ENCODE results near the gene PI16.

PI16 gene, protein sequence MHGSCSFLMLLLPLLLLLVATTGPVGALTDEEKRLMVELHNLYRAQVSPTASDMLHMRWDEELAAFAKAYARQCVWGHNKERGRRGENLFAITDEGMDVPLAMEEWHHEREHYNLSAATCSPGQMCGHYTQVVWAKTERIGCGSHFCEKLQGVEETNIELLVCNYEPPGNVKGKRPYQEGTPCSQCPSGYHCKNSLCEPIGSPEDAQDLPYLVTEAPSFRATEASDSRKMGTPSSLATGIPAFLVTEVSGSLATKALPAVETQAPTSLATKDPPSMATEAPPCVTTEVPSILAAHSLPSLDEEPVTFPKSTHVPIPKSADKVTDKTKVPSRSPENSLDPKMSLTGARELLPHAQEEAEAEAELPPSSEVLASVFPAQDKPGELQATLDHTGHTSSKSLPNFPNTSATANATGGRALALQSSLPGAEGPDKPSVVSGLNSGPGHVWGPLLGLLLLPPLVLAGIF

DNA sequence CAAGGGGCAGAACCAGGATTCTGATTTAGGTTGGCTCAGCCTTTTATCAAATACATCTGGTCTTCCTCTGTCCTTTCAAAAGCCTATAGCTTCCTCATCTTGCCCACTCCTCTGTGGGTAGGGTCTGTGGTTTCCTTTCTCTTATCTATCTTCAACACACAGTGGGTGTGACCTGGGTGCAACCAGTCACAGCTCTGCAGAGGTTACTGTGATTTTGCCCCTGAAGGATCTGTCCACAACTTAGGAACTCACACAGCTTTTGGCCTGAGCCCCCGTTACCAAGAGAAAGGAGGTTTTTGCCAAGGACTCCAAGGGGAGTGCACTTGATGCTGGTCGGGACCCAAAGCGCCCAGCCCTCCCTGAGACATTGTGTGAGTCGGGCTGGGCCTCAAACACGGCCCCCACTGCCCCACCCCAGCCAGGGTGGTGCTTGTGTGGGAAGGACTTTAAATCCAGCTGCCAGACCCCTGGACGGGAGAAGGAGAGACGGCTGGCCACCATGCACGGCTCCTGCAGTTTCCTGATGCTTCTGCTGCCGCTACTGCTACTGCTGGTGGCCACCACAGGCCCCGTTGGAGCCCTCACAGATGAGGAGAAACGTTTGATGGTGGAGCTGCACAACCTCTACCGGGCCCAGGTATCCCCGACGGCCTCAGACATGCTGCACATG lies at the start of gene PI16:
Gene PI16, plus strand, starts transcription at position 477 of the 670 bp plus-strand sequence. Its CDS starts 23 bp downstream, at position 500.
- no peak for DNase-seq (ENCODE audit: low read depth)

DNA sequence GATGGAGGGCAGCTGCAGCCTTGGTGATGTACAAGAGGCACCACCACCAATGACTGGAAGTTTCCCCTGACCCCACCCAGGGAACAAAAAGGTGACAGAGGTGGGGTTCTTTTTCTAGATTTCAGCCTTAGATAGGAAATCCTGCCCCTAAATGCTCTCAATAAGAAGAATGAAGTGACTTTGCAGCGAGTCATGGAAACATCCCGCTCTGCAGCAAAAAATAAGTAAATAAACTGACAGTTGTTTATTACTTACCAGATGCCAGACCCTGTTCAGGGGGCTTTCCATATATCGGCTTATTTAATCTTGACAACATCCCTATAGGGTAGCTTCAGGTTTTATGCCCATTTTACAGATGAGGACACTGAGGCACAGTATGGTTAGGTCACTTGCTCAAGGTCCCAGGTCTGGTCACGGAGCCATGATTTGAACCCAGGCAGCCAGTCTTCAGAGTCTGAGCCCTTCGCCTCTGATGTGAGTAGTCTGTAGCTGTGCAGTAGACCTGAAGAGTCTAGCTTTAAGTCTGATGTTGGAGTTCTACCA lies 49.6 kb upstream of the PI16 start:
- no peak for DNase-seq (ENCODE audit: low read depth)

DNA sequence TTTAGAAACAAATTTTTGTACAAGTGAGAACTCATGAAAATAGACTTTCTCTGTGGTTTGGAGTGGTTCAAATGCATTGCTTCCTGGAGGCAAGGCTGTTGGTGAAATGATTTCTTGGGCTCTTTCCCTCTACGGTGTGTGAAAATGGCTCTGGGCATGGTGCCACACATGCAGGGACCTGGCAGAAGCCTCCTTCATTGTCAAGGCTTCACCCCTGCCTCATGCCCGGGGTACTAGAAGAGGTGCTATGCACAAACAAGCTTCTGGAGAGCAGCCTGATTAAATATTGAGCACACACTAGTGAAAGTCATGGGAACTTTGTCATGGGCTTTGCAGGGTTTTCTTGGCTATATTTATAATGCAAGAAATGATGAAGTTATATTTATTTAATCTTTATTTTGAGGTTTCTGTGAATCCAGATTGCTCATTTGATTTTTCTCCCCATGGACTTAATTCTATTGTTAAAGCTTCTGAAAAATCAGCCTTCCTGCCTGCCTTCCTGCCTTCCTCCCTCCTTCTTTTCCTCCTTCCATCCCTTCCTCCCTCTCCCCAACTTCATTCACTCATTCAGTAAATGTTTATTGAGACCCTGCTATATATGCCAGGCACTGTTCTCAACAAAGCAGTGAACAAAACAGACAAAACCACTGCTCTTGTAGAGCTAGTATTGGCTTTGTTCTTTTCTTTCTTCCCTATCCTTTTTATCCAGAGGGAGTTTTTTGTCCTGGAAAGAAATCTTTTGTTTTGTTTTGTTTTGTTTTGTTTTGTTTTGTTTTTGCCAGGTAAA lies 47.8 kb upstream of the PI16 start:
- no peak for DNase-seq (ENCODE audit: low read depth)

DNA sequence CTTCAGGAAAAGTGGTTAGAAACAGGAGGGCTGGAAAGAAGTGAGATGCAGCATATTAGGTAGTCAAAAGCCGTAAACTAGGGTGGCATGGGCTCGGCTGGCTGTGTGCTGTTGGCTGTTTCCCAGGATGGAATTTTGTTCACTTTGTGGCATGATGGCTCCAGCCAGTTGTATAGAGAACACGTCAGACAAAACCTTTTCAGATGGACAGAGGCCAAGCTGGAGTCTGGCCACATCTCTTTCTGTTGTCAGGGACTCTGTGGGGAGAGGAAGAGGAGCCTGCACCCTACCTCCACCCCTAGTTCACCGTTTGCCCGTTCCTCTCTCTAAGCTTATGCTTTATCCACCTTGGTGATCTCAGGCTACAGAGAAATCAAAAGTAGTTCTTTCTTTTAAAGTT lies 46.8 kb upstream of the PI16 start:
- DNase-seq (ENCODE audit: low read depth): no peak

DNA sequence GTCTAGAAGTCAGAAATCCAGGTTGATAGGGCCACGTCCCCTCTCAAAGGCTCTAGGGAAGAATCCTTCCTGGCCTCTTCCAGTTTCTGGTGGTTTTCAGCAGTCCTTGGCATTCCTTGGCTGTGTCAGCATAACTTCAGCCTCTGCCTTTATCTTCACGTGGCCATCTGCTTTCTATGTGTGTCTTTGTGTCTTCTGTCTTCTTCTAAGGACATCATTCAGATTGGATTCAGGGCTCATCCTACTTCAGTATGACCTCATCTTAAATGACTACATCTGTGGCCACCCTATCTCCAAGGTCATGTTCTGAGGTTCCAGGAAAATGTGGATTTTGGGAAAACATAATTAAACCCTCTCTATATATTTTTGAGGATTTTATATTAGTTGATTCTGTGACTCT lies 45.8 kb upstream of the PI16 start:
- no peak for DNase-seq (ENCODE audit: low read depth)

DNA sequence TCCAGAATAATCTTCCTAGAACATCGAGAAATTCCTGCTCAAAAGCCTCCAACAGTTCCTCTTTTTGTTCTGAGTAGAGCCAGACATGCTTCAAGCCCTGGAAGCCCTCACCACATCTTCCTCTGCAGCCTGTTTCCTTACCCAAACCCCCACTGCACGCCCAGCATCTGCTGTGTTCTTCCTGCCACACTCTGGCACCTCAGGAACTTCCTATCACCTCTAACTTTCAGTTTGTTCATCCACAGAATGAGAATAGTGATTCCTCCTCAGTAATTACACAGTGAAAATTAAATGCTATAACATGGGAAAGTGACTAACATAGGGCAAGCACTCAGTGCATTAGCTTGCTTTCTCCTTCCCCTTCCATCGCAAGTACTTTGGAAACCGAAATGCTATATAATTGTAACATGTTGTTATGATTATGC lies 42.5 kb upstream of the PI16 start:
- DNase-seq (ENCODE audit: low read depth): no peak

DNA sequence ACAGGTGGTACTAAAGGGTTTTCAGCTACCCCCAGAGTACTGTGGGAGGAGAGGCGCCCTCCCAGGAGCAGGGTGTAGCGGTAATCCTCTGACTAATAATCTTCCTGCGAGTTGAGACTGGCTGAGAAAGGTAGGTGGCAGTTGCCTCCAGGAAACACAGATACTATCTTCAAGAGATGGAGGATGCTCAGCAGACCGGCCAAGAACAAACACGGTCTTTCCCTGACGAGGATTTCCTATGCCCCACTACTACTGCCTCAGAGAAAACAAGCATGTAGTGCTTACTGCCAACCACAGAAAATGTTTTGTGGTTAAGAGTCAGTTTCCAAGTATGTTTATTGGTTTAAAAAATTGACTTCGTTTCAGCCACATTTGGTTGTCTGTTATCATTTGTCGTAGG lies 42.0 kb upstream of the PI16 start:
- peak; percentile 57 for DNase-seq (ENCODE audit: low read depth)

DNA sequence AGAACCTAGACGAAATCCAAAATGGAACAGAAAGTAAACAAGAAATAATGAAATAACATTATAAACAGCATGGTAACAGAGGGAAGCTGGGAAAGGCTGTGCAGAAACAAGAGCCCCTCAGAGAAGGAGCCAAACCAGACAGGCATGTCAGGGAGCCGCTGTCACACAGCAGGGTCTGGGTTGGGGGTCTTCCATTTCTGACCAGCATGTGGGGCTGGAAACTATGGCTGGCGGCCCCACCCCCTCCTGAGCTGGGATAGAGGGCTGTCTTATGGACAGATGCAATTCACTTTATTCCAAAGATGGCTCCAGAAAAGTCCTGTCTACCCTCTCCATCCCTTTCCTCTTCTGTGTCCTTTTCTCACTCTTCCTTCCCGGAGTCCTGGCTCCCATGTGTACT lies 41.5 kb upstream of the PI16 start:
- DNase-seq (ENCODE audit: low read depth): no peak

DNA sequence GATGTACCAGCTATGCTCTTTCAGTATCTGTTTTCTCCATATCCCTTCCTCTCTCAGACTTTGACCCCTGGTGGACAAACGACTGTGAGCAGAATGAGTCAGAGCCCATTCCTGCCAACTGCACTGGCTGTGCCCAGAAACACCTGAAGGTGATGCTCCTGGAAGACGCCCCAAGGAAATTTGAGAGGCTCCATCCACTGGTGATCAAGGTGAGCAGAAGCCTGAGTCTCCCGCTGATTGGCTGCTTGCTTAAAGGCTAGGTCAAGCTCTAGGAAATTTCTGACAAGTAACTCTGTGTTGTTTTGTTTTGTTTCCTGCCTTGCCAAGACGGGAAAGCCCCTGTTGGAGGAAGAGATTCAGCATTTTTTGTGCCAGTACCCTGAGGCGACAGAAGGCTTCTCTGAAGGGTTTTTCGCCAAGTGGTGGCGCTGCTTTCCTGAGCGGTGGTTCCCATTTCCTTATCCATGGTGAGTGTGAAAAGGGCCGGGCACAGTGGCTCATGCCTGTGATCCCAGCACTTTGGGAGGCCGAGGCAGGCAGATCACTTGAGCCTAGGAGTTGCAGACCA lies 40.2 kb upstream of the PI16 start:
- DNase-seq (ENCODE audit: low read depth): no peak

DNA sequence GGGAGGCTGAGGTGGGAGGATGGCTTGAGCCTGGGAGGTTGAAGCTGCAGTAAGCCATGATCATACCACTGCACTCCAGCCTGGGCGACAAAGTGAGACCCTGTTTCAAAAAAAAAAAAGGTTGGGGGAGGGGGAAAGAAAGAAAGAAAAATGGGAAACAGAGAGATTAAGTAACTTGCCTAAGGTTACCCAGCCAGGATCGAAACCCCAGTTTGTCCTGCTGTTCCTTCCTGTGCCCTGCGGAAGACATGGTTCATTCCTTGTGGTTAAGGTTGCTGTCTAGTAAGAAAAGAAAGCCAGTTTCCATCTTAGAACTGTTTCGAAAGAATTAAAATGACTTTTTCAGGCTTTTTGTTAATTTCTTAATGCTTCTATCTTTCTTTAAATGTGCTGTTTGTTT lies 38.9 kb upstream of the PI16 start:
- DNase-seq (ENCODE audit: low read depth): no peak

DNA sequence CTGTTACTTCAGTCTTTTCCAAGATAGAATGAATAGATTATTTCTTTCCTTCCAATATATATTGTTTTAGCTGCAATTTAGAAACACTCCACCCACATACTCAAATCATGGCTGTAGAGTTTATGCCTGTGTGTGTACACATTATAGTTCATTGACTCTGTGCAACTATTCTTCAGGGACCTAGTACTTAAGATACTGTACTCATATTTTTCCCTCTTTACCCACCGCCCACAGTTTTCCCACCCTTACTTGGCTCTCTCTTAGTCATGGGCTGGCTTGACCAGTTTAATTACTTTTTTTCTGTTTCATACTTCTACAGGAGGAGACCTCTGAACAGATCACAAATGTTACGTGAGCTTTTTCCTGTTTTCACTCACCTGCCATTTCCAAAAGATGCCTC lies 38.4 kb upstream of the PI16 start:
- no peak for DNase-seq (ENCODE audit: low read depth)

DNA sequence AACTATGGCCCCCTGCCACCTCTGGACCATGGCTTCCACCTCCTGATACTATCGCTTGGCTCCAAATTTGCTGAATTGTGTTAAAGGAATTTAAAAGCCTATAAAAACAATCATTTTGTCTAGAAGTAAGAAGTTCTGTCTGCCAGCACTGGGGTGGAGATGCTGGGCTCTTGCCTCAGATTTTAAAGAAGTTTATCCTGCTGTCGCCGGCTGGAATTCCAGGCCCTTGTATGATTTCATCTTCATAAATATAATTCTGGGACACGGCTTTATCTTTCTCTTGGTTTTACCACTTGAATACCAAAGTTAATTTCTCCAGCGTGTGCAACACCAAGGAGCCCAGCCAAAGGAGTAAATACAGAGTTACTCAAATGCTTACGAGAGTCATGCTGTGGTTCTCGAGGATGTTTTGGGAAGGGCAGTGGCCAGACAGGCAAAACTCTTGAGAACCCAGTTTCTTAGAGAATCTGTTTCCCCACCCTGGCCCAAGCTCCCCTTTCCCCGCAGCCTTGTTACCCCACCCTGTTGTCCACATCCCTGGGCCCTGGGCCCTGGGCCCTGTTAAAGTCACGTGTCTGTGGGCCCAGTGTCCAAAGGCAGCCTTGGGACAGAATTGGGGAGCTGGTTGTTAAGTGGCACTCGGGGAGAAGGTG lies 36.9 kb upstream of the PI16 start:
- peak; percentile 86 for DNase-seq (ENCODE audit: low read depth)

DNA sequence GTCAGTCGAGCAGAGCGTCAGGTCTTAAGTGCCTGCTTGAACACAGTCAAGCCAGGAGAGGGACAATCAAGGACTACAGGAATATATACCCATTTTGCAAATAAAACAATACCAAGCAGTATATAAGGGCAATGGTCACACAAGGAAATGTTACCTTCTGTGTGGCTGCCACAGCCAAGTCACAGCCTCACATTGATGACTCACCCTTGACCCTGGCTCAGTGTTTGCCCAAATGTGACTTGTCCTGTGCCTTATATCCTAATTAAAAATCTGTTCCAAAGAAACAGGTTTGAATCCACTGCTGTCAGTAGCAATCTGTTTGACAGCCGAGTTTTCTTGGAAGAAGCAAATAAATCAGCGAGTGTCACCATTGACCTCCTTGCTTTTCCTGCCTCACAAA lies 34.5 kb upstream of the PI16 start:
- no peak for DNase-seq (ENCODE audit: low read depth)

DNA sequence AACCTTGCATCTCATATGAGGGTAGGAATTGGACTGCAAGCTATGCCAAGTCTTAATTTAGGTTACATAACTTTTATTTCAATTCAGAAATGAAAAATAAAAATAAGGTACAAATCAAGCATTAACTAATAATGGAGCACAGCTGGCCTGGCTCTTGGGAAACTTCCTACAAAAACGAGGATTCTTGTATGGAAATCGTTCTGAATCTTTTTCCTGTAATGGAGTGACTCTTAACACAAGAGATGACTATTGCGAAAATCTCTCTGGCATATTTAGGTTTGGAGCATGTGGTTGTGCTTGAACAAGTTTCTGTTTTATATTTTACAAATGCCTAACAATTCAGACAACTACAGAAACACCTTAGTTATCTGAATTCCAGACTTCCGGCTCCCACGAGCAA lies 34.0 kb upstream of the PI16 start:
- DNase-seq (ENCODE audit: low read depth): peak; percentile 43

DNA sequence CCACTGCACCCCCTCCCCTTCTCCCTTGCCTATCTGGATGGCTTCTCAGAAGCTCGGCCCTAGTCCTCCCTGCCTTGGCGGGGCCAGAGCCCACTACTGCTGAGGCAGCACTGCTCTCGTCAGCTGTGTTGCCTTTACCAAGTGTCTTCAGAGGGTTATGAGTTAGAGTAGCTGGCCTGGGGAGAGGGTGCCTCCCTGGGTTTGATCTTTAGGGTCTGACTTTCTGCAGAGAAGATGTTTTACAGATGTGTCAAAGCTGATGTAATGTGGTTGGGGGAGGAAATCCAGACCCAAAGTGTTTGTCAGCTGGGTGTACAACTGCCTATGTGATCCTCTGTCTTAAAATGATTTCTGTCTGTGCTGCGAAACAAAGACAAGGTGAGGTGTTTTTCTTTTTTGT lies 30.4 kb upstream of the PI16 start:
- no peak for DNase-seq (ENCODE audit: low read depth)

DNA sequence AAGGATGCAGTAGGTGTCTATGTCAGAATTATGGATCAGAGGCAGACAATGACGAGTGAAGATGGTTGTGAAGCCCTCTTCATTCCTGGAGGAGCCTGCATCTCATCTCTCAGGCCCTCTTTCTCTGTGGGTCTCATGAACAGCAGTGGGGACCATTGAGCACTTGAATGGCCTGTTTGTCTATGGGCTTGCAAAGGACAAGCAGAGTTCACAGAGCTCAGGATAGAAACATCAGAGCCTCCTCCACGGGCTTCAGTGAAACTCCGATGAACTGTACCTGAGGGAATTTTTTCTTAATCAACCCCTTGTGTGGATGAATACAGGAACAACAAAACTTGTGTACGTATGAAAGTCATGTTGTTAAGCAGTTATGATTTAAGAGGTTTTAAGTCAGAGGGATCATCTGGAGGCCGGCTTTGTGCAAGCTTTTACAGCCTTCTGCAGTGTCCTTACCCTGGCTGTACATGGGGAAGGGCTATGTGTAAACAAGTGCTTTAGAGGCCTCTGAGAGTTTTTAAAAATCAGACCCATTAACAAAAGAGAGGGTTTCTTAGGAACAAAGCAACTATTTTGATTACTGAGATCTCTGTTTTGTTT lies 29.7 kb upstream of the PI16 start:
- DNase-seq (ENCODE audit: low read depth): no peak

DNA sequence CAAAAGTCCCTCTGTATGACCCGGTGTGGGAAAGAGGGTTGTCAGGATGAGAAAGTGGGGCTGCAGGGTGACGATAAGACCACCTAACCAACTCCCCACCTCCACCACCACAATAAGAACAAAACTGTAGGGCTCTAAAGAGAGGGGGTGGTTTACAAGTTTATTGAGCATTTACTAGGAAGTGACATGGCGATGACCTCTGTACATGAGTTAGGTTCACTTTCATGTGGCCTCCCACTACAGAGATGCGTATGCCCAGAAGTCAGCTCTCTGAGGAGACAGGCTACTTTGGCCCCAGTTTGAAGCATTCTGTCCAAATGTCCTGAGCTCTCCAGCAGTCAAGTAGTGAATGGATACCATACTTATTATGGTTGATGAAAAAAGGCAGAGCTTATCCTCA lies 28.7 kb upstream of the PI16 start:
- DNase-seq (ENCODE audit: low read depth): no peak

DNA sequence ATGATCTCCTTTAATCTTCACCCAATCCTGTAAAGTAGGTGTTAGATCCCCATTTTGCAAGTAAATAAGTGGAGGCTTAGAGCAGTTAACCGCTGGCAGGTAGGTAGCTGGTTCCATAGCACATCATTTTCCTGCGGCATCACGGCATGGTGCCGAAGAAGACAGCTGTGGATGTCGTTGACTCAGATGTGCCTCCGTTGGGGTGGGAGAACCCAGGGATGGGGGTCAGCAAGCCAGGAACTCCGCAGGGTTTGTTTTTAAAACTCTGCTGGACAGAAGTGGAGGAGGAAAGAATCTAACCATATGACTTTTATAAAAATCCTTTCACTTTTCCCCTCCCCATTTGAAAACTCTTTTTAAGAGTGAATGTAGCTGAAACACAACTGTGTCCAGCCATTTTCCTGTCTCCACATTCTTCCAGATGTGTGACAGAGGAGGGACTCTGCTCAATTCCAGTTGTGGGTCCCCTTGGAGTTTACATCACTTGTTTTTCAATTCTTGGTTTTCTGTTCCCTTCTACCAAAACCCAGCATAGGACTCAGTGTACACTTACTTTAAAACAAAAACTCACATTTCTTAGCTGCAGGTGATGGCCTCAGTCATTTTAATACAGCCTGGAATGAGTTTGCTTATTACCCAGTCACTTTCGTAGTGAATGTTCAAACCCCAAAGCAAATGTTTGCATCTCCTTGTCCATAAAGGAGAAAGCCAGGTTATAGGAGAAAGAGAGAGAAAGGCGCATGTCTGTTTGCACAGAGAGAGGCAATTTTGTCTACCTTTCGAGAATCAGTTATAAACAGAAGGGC lies 27.6 kb upstream of the PI16 start:
- DNase-seq (ENCODE audit: low read depth): no peak

DNA sequence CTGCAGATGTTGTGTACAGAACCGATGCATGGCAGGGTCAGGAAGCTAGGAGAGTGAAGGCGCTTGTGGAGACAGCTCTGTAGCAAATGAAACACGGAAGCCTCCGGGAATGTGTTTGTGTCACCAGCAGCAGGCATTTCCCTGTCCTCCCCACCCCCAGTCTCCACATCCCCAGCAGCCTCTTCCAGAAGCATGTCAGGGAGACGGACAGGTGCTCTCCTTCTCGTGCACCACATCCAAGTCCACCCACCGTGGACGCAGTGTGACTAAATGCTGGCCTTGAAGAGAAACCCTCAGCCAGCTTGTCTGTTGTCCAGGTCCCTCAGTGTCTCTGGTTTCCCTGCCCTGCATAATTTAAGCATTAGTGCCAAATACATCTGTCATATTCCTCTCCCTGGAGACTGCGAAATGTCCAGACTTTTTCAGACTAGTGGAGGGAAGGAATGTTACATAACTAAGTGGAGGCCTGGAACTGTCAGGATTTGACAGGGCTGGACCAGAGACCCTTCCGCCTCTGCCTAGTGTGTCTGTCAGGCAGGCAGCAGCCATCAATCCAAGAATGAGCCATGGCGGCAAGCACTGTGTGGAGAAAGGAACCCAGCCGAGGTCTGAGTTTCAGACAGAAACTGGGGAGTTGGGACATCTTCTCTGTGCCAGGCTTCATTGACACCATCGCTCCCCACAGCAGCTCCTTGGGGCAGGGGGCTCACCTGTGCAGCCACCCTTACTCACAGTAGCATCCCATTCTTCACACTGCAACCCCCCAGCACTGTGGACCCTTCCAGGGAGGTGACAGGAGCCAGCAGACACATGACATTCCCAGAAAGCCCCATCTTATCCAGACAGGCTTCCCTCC lies 26.6 kb upstream of the PI16 start:
- DNase-seq (ENCODE audit: low read depth): no peak

Data from stromal cell of bone marrow (primary cell).